ENCODE measurements around the gene ARMC5. TPM values are rescaled to one million over a fixed set of nuclear protein-coding genes. Genes with fewer than 3 reads are reported as not detected.

ARMC5 gene
- total and polyA plus RNA-seq, 7 donors, result 2.4 to 11.1 (median 4.6) TPM

- Histone ChIP-seq H3K4me1 (peaks cover 0 to 39% (median 33%) of the 10 kb centered on the region in 4 donors), H3K27me3 (no peaks in the 10 kb centered on the region), H3K4me3 (peak overlapping the region in 3 of 4 donors; percentile 19 to 77 (median 75)), H3K9me3 (no peaks in the 10 kb centered on the region), H3K36me3 (peaks cover 6 to 38% (median 19%) of the 10 kb centered on the region in 4 donors), H3K27ac (peak overlapping the region; percentile 97 to 100 (median 100))
- DNase-seq, result peak; percentile 63
- TF ChIP-seq CTCF (IDR thresholded peaks at IDR 0.05), result peak in 3 of 4 experiments; percentile 36 to 49 (median 40)
- TF ChIP-seq EP300 (IDR thresholded peaks at IDR 0.05), result no peak
- 46 to 55% methylated on average over 8 of the region's 8 CpGs for WGBS, 2 donors
- intact Hi-C loops (cut with DNase I), result loop anchor here (1.0 kb wide), 1 partner anchor 11 kb away; no protein-coding TSS in a partner anchor
Measured at GRCh38 chr16:31460582-31461002, 1.3 kb downstream of the ARMC5 start.

GRCh38 chr16:31461201-31461920 lies 2.1 kb downstream of the ARMC5 start:
- no peak for TF ChIP-seq CTCF (IDR thresholded peaks at IDR 0.05)
- TF ChIP-seq POLR2AphosphoS5 (IDR thresholded peaks at IDR 0.05), result no peak
- TF ChIP-seq EP300 (IDR thresholded peaks at IDR 0.05), result no peak
- no peak for TF ChIP-seq POLR2A (IDR thresholded peaks at IDR 0.05)
- no peak overlapping the region for H3K4me3 ChIP-seq
- peak overlapping the region in 2 of 4 donors; percentile 4 to 100 for H3K27ac ChIP-seq
- peaks cover 12 to 46% (median 25%) of the 10 kb centered on the region in 4 donors for H3K36me3 ChIP-seq
- H3K4me1 ChIP-seq, result peaks cover 0 to 33% (median 26%) of the 10 kb centered on the region in 4 donors
- H3K9me3 ChIP-seq, result no peaks in the 10 kb centered on the region
- peak; percentile 60 for DNase-seq
- no peaks in the 10 kb centered on the region for H3K27me3 ChIP-seq
- intact Hi-C loops (cut with DNase I), result no loop called here
- 90 to 92% methylated on average over 10 of the region's 10 CpGs for WGBS, 2 donors

- no peaks in the 10 kb centered on the region for H3K27me3 ChIP-seq
- H3K36me3 ChIP-seq, result peaks cover 12 to 54% (median 32%) of the 10 kb centered on the region in 4 donors
- intact Hi-C loops (cut with DNase I), result no loop called here
- no peak for TF ChIP-seq EP300 (IDR thresholded peaks at IDR 0.05)
- no peak for TF ChIP-seq POLR2AphosphoS5 (IDR thresholded peaks at IDR 0.05)
- no peak for TF ChIP-seq CTCF (IDR thresholded peaks at IDR 0.05)
- TF ChIP-seq POLR2A (IDR thresholded peaks at IDR 0.05), result no peak
- no peaks in the 10 kb centered on the region for H3K9me3 ChIP-seq
- H3K27ac ChIP-seq, result no peak overlapping the region
- WGBS, 2 donors, result 95 to 96% methylated on average over 35 of the region's 35 CpGs
- no peak overlapping the region for H3K4me3 ChIP-seq
- DNase-seq, result peak; percentile 64
- H3K4me1 ChIP-seq, result peaks cover 0 to 25% (median 18%) of the 10 kb centered on the region in 4 donors
Measured at GRCh38 chr16:31461921-31462804, 2.9 kb downstream of the ARMC5 start.

GRCh38 chr16:31464348-31464769 lies 5.1 kb downstream of the ARMC5 start:
- 94 to 96% methylated on average over 36 of the region's 36 CpGs for WGBS, 2 donors
- Histone ChIP-seq H3K36me3 (peaks cover 12 to 56% (median 32%) of the 10 kb centered on the region in 4 donors), H3K4me1 (peaks cover 0 to 13% (median 8%) of the 10 kb centered on the region in 4 donors), H3K4me3 (no peak overlapping the region), H3K27me3 (no peaks in the 10 kb centered on the region), H3K9me3 (no peaks in the 10 kb centered on the region), H3K27ac (no peak overlapping the region)
- DNase-seq, result no peak
- intact Hi-C loops (cut with DNase I), result no loop called here
- TF ChIP-seq POLR2A (IDR thresholded peaks at IDR 0.05), result no peak
- TF ChIP-seq POLR2AphosphoS5 (IDR thresholded peaks at IDR 0.05), result no peak
- TF ChIP-seq CTCF (IDR thresholded peaks at IDR 0.05), result no peak
- no peak for TF ChIP-seq EP300 (IDR thresholded peaks at IDR 0.05)

All from sigmoid colon (tissue), 7 donors.